ENCODE measurements around the gene TBL2.
A peak's percentile ranks its signal among the peaks of the same experiment; 100 is the strongest.
"Not testable (repeated sequence)": the region's sequence is repeated elsewhere in the genome, so short reads cannot be mapped to it uniquely, and the experiment has no call there.

Gene TBL2

GRCh38 chr7:73578342-73579128 lies at the start of gene TBL2:
TSS of gene TBL2 (minus strand) at chr7:73578579. CDS start at chr7:73578549, 30 bp downstream.
- peak; percentile 98 for DNase-seq (ENCODE audit: low spot score)

GRCh38 chr7:73626814-73627213 lies 48.4 kb upstream of the TBL2 start:
- peak; percentile 20 for DNase-seq (ENCODE audit: low spot score)

GRCh38 chr7:73625276-73625675 lies 46.9 kb upstream of the TBL2 start:
- DNase-seq (ENCODE audit: low spot score), result no peak

GRCh38 chr7:73624669-73625001 lies 46.3 kb upstream of the TBL2 start:
- DNase-seq (ENCODE audit: low spot score), result no peak

- DNase-seq (ENCODE audit: low spot score), result peak; percentile 77
Measured at GRCh38 chr7:73623798-73624668, 45.7 kb upstream of the TBL2 start, which contains the start of gene MLXIPL. TSS of gene MLXIPL (minus strand) at chr7:73624522. CDS start at chr7:73624492, 30 bp downstream.

GRCh38 chr7:73622909-73623797 lies 44.8 kb upstream of the TBL2 start:
- no peak for DNase-seq (ENCODE audit: low spot score)

GRCh38 chr7:73622527-73622908 lies 44.1 kb upstream of the TBL2 start:
- no peak for DNase-seq (ENCODE audit: low spot score)

- no peak for DNase-seq (ENCODE audit: low spot score)
Measured at GRCh38 chr7:73621168-73622063, 43.0 kb upstream of the TBL2 start.

GRCh38 chr7:73619394-73619793 lies 41.0 kb upstream of the TBL2 start:
- not testable (repeated sequence) for DNase-seq (ENCODE audit: low spot score)

- no peak for DNase-seq (ENCODE audit: low spot score)
Measured at GRCh38 chr7:73618538-73618937, 40.2 kb upstream of the TBL2 start.

- DNase-seq (ENCODE audit: low spot score), result not testable (repeated sequence)
Measured at GRCh38 chr7:73617520-73617919, 39.1 kb upstream of the TBL2 start.

- no peak for DNase-seq (ENCODE audit: low spot score)
Measured at GRCh38 chr7:73615886-73616285, 37.5 kb upstream of the TBL2 start.

GRCh38 chr7:73614937-73615336 lies 36.6 kb upstream of the TBL2 start:
- DNase-seq (ENCODE audit: low spot score), result not testable (repeated sequence)

GRCh38 chr7:73613954-73614735 lies 35.8 kb upstream of the TBL2 start:
- DNase-seq (ENCODE audit: low spot score), result peak; percentile 71

- peak; percentile 81 for DNase-seq (ENCODE audit: low spot score)
Measured at GRCh38 chr7:73612598-73613269, 34.4 kb upstream of the TBL2 start.

GRCh38 chr7:73611017-73611555 lies 32.7 kb upstream of the TBL2 start:
- no peak for DNase-seq (ENCODE audit: low spot score)

- no peak for DNase-seq (ENCODE audit: low spot score)
Measured at GRCh38 chr7:73610105-73610504, 31.7 kb upstream of the TBL2 start.

- not testable (repeated sequence) for DNase-seq (ENCODE audit: low spot score)
Measured at GRCh38 chr7:73607692-73607983, 29.3 kb upstream of the TBL2 start.

Data from kidney tubule cell (primary cell).